ENCODE results near the gene PPFIA1.

- no peak for TF ChIP-seq CTCF (conservative IDR thresholded peaks at IDR 0.05 in 1 of 2, IDR thresholded peaks at IDR 0.05 in 1 of 2; ENCODE audit: extremely low read depth in 1 of 2, insufficient read depth in 1 of 2, low read depth in 1 of 2, low read length in 2 of 2)
- no peak for TF ChIP-seq EZH2 (IDR thresholded peaks at IDR 0.05; ENCODE audit: borderline replicate concordance, low read length)
Observed at GRCh38 chr11:70304208-70304603, 33.7 kb downstream of the PPFIA1 start.
